Posterior vena cava (tissue), 2 donors: ENCODE data around the gene R3HDM4. TPM values are rescaled to one million over a fixed set of nuclear protein-coding genes. Genes with fewer than 3 reads are reported as not detected.

Experiments
- DNase-seq: peaks from one replicate; pipeline ENCODE4 v3.0.0-alpha.2; 2020; ENCODE audit warnings: low spot score
- intact Hi-C, 2 donors: fragments of 100-400 bp; cut with DNase I; formaldehyde crosslinking; loops; one replicate each; pipeline versions ENCODE4 v1.14.1 to v1.14.2; 2022 to 2023
- total RNA-seq, 2 donors: library from RNA; stranded (reverse); fragmentation: NEBNext Ultra II Directional; extraction: Animal tissue kit (Norgen Biotek cat#: 25700); gene quantifications; one replicate each; pipeline ENCODE4 v1.2.1, GENCODE V29; 2021
- donor health status: DM: yes; HTN: yes; CAD: no.
- donor health status: DM: yes; HTN: yes; CAD: no.

R3HDM4 gene
- total RNA-seq, 2 donors from 2014 or later = 36.2 to 41.5 TPM

- intact Hi-C loops = no loop called here
- no peak for DNase-seq
Measured at GRCh38 chr19:870314-870713, 42.7 kb downstream of the R3HDM4 start.

GRCh38 chr19:869245-870177 lies 43.5 kb downstream of the R3HDM4 start:
- intact Hi-C loops = no loop called here
- peak; percentile 95 for DNase-seq

- DNase-seq = no peak
- intact Hi-C loops = no loop called here
Measured at GRCh38 chr19:868458-869244, 44.4 kb downstream of the R3HDM4 start.

- intact Hi-C loops = no loop called here
Measured at GRCh38 chr19:867855-868457, 45.1 kb downstream of the R3HDM4 start.

GRCh38 chr19:867301-867793 lies 45.7 kb downstream of the R3HDM4 start:
- intact Hi-C loops = no loop called here
- no peak for DNase-seq

More at GRCh38 chr19:867855-868457, 45.1 kb downstream of the R3HDM4 start:
- DNase-seq = no peak

- intact Hi-C loops = no loop called here
- DNase-seq = no peak
Measured at GRCh38 chr19:866769-867300, 46.2 kb downstream of the R3HDM4 start.

- intact Hi-C loops = loop anchor here in 1 of 2 donors (2.0 kb wide), 2 partner anchors 56 to 120 kb away; no protein-coding TSS in a partner anchor
- no peak for DNase-seq
Measured at GRCh38 chr19:863315-863620, 49.8 kb downstream of the R3HDM4 start.

- peak; percentile 90 for DNase-seq
- intact Hi-C loops = loop anchor here in 1 of 2 donors (2.0 kb wide), 2 partner anchors 56 to 120 kb away; no protein-coding TSS in a partner anchor
Measured at GRCh38 chr19:862581-863314, 50.3 kb downstream of the R3HDM4 start.

- intact Hi-C loops = loop anchor here in 1 of 2 donors (2.0 kb wide), 2 partner anchors 57 to 121 kb away; no protein-coding TSS in a partner anchor
- no peak for DNase-seq
Measured at GRCh38 chr19:861756-862580, 51.1 kb downstream of the R3HDM4 start.

GRCh38 chr19:861141-861755 lies 51.8 kb downstream of the R3HDM4 start:
- intact Hi-C loops = no loop called here
- no peak for DNase-seq

GRCh38 chr19:858868-859843 lies 53.9 kb downstream of the R3HDM4 start, which contains the start of gene CFD:
TSS of gene CFD (plus strand) at chr19:859664. CDS start at chr19:859690, 26 bp downstream.
- DNase-seq = peak; percentile 92
- intact Hi-C loops = loop anchor here in 1 of 2 donors (1.0 to 10.0 kb wide), 2 partner anchors 60 to 126 kb away; partner anchors contain the start of gene WDR18

GRCh38 chr19:858284-858683 lies 54.7 kb downstream of the R3HDM4 start:
- DNase-seq = no peak
- intact Hi-C loops = loop anchor here in 1 of 2 donors (10.0 kb wide), 1 partner anchor 127 kb away; the partner anchor contains the start of gene WDR18

- intact Hi-C loops = loop anchor here in 1 of 2 donors (10.0 kb wide), 1 partner anchor 129 kb away; the partner anchor contains the start of gene WDR18
- no peak for DNase-seq
Measured at GRCh38 chr19:855566-856120, 57.4 kb downstream of the R3HDM4 start.

- intact Hi-C loops = loop anchor here in 1 of 2 donors (10.0 kb wide), 1 partner anchor 130 kb away; the partner anchor contains the start of gene WDR18
- DNase-seq = no peak
Measured at GRCh38 chr19:855142-855541, 57.9 kb downstream of the R3HDM4 start.

GRCh38 chr19:854549-854948 lies 58.5 kb downstream of the R3HDM4 start:
- no peak for DNase-seq
- intact Hi-C loops = loop anchor here (5.0 to 10.0 kb wide), 2 partner anchors 82 to 130 kb away; partner anchors contain the start of gene WDR18 (in 1 of the 2)
